ENCODE data around the gene SPRN.

The SPRN gene

GRCh38 chr10:133446979-133447378 is 22.6 kb upstream of the SPRN start:
- H3K4me2 ChIP-seq (ENCODE audit: low read depth, low read length): no peak overlapping the region
- no peak overlapping the region for H3K4me3 ChIP-seq (ENCODE audit: low read length)
- no peaks in the 10 kb centered on the region for H3K79me2 ChIP-seq (ENCODE audit: low read length)
- H3K36me3 ChIP-seq (replicated peaks; ENCODE audit: insufficient read depth, low read length): no peaks in the 10 kb centered on the region
- no peak for TF ChIP-seq CTCF (IDR thresholded peaks at IDR 0.05; ENCODE audit: low read length)
- no peak for TF ChIP-seq EZH2 (optimal IDR thresholded peaks at IDR 0.05; ENCODE audit: low read depth, low read length)
- TF ChIP-seq EZH2phosphoT487 (IDR thresholded peaks at IDR 0.05; ENCODE audit: low read length): no peak
- no peaks in the 10 kb centered on the region for H3K9me3 ChIP-seq (replicated peaks; ENCODE audit: insufficient read depth, low read length)
- no peak overlapping the region for H3K9ac ChIP-seq (ENCODE audit: low read length)
- no peaks in the 10 kb centered on the region for H3K4me1 ChIP-seq (ENCODE audit: low read length)
- no peak overlapping the region for H2AFZ ChIP-seq (ENCODE audit: low read length)
- no peaks in the 10 kb centered on the region for H3F3A ChIP-seq (ENCODE audit: insufficient read depth, low read length)
- DNase-seq: no peak
- no peak overlapping the region for H3K27ac ChIP-seq (ENCODE audit: low read length)
- no peaks in the 10 kb centered on the region for H3K9me2 ChIP-seq (replicated peaks; ENCODE audit: insufficient read depth, low read length)
- no peaks in the 10 kb centered on the region for H4K20me1 ChIP-seq (ENCODE audit: insufficient read depth, low read length)
- H3K27me3 ChIP-seq (replicated peaks; ENCODE audit: insufficient read depth, low read length): no peaks in the 10 kb centered on the region; the same call in 1 of the 2 replicates

- Histone ChIP-seq H3K9me3 (replicated peaks; ENCODE audit: insufficient read depth, low read length) (no peaks in the 10 kb centered on the region), H3K9ac (ENCODE audit: low read length) (no peak overlapping the region)
- TF ChIP-seq CTCF (IDR thresholded peaks at IDR 0.05; ENCODE audit: low read length) (no peak), EZH2phosphoT487 (IDR thresholded peaks at IDR 0.05; ENCODE audit: low read length) (no peak), EZH2 (optimal IDR thresholded peaks at IDR 0.05; ENCODE audit: low read depth, low read length) (no peak)
Observed at GRCh38 chr10:133445751-133446708, 21.6 kb upstream of the SPRN start.

GRCh38 chr10:133445268-133445732 is 20.9 kb upstream of the SPRN start:
- H3K4me3 ChIP-seq (ENCODE audit: low read length): no peak overlapping the region
- no peaks in the 10 kb centered on the region for H3K9me2 ChIP-seq (replicated peaks; ENCODE audit: insufficient read depth, low read length)
- H3K4me1 ChIP-seq (ENCODE audit: low read length): no peaks in the 10 kb centered on the region
- H3K4me2 ChIP-seq (ENCODE audit: low read depth, low read length): no peak overlapping the region
- DNase-seq: no peak
- H3K27ac ChIP-seq (ENCODE audit: low read length): no peak overlapping the region
- no peaks in the 10 kb centered on the region for H3K79me2 ChIP-seq (ENCODE audit: low read length)
- H2AFZ ChIP-seq (ENCODE audit: low read length): no peak overlapping the region
- no peaks in the 10 kb centered on the region for H3F3A ChIP-seq (ENCODE audit: insufficient read depth, low read length)
- H4K20me1 ChIP-seq (ENCODE audit: insufficient read depth, low read length): no peaks in the 10 kb centered on the region
- no peaks in the 10 kb centered on the region for H3K36me3 ChIP-seq (replicated peaks; ENCODE audit: insufficient read depth, low read length)
- H3K9me3 ChIP-seq (replicated peaks; ENCODE audit: insufficient read depth, low read length): no peaks in the 10 kb centered on the region
- H3K27me3 ChIP-seq (replicated peaks; ENCODE audit: insufficient read depth, low read length): no peaks in the 10 kb centered on the region
- TF ChIP-seq EZH2 (optimal IDR thresholded peaks at IDR 0.05; ENCODE audit: low read depth, low read length): no peak
- no peak for TF ChIP-seq CTCF (IDR thresholded peaks at IDR 0.05; ENCODE audit: low read length)
- no peak for TF ChIP-seq EZH2phosphoT487 (IDR thresholded peaks at IDR 0.05; ENCODE audit: low read length)
- H3K9ac ChIP-seq (ENCODE audit: low read length): no peak overlapping the region

More at GRCh38 chr10:133445751-133446708, 21.6 kb upstream of the SPRN start:
- no peaks in the 10 kb centered on the region for H3F3A ChIP-seq (ENCODE audit: insufficient read depth, low read length)
- no peak overlapping the region for H2AFZ ChIP-seq (ENCODE audit: low read length)
- no peak overlapping the region for H3K27ac ChIP-seq (ENCODE audit: low read length)
- no peaks in the 10 kb centered on the region for H3K4me1 ChIP-seq (ENCODE audit: low read length)
- no peak overlapping the region for H3K4me3 ChIP-seq (ENCODE audit: low read length)
- H3K9me2 ChIP-seq (replicated peaks; ENCODE audit: insufficient read depth, low read length): no peaks in the 10 kb centered on the region
- no peaks in the 10 kb centered on the region for H3K27me3 ChIP-seq (replicated peaks; ENCODE audit: insufficient read depth, low read length)
- no peak for DNase-seq
- no peaks in the 10 kb centered on the region for H3K36me3 ChIP-seq (replicated peaks; ENCODE audit: insufficient read depth, low read length)
- no peaks in the 10 kb centered on the region for H4K20me1 ChIP-seq (ENCODE audit: insufficient read depth, low read length)
- H3K79me2 ChIP-seq (ENCODE audit: low read length): no peaks in the 10 kb centered on the region
- H3K4me2 ChIP-seq (ENCODE audit: low read depth, low read length): no peak overlapping the region
